Posterior vena cava (tissue), 2 donors: ENCODE data around the gene CKAP5. TPM values are rescaled to one million over a fixed set of nuclear protein-coding genes. Genes with fewer than 3 reads are reported as not detected.

Experiments
- DNase-seq: peaks from one replicate; pipeline ENCODE4 v3.0.0-alpha.2; 2020; ENCODE audit warnings: low spot score
- intact Hi-C, 2 donors: fragments of 100-400 bp; cut with DNase I; formaldehyde crosslinking; loops; one replicate each; pipeline versions ENCODE4 v1.14.1 to v1.14.2; 2022 to 2023
- total RNA-seq, 2 donors: library from RNA; stranded (reverse); fragmentation: NEBNext Ultra II Directional; extraction: Animal tissue kit (Norgen Biotek cat#: 25700); gene quantifications; one replicate each; pipeline ENCODE4 v1.2.1, GENCODE V29; 2021
- donor health status: DM: yes; HTN: yes; CAD: no.
- donor health status: DM: yes; HTN: yes; CAD: no.

The CKAP5 gene
- total RNA-seq, 2 donors from 2014 or later, result 56.8 to 66.4 TPM

DNA sequence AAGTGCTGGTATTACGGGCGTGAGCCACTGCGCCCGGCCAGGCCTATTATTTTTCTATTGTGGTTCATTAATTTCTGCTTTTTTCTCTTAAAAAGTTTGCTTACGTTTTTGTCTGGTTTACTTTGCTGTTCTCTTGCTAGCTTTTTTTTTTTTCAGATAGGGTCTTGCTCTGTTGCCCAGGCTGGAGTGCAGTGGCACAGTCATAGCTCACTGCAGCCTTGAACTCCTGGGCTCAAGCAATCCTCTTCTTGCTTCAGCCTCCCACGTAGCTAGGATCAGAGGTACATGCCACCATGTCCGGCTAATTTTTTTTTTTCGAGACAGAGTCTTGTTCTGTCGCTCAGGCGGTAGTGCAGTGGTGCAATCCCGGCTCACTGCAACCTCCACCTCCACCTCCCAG is 108.4 kb downstream of the CKAP5 start:
- peak; percentile 13 for DNase-seq
- intact Hi-C loops, result no loop called here

DNA sequence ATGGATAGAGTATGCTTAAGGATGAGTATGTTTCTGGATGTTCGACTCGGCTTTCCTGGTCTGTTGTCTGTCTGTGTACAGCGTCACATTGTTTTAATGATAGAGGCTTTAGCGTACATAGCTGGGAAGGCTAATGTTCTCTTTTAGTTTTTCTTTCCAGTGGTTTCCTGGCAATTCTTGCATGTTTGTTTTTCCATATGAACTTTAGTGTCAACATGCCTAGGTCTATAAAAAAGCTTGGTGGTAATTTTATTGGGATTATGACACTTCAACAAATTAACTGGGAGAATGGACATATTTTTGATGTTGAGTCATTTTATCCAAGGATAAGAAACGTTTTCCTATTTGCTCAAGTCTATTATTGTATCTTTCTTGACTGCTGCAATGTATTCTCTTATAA is 109.5 kb downstream of the CKAP5 start:
- no peak for DNase-seq
- intact Hi-C loops, result no loop called here

GRCh38 chr11:46736146-46736545 is 109.9 kb downstream of the CKAP5 start:
- peak; percentile 62 for DNase-seq
- intact Hi-C loops, result no loop called here

- intact Hi-C loops, result no loop called here
- peak; percentile 44 for DNase-seq
Observed at GRCh38 chr11:46733234-46733633, 112.8 kb downstream of the CKAP5 start.

- intact Hi-C loops, result no loop called here
- DNase-seq, result no peak
Observed at GRCh38 chr11:46731545-46731944, 114.5 kb downstream of the CKAP5 start.

DNA sequence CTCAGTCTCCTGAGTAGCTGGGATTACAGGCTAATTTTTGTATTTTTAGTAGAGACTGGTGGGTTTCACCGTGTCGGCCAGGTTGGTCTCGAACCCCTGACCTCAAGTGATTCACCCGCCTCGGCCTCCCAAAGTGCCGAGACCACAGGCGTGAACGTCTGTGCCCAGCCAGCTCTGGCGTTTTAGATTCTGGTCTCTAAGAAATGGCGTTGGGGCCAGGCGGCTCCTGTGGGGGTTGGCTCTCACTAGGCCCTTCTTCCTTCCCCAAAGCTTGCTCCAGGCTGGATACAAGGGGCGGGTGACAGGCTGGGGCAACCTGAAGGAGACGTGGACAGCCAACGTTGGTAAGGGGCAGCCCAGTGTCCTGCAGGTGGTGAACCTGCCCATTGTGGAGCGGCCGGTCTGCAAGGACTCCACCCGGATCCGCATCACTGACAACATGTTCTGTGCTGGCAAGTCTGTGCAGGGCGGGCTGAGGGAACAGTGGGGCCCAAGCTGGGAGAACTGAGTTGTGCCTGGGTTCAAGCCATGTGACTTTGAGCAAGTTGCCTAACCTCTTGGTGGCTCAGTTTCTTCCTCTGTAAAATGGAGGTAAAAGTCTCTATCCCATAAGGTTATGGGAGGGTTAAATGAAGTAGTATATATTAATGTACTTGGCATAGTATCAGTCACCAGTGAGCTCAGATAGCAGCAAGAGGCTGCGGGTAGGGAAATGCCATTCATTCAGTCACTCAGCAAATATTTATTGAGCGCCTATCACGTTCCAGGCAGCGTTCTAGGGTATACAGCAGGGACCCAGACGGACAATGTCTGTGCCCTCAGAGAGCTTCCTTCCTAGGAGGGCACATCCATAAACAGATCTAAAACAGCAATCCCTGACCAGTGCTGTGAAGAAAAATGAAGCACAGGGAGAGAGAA is 116.7 kb downstream of the CKAP5 start:
- no peak for DNase-seq
- intact Hi-C loops, result no loop called here

GRCh38 chr11:46728659-46729040 is 117.4 kb downstream of the CKAP5 start:
- no peak for DNase-seq

DNA sequence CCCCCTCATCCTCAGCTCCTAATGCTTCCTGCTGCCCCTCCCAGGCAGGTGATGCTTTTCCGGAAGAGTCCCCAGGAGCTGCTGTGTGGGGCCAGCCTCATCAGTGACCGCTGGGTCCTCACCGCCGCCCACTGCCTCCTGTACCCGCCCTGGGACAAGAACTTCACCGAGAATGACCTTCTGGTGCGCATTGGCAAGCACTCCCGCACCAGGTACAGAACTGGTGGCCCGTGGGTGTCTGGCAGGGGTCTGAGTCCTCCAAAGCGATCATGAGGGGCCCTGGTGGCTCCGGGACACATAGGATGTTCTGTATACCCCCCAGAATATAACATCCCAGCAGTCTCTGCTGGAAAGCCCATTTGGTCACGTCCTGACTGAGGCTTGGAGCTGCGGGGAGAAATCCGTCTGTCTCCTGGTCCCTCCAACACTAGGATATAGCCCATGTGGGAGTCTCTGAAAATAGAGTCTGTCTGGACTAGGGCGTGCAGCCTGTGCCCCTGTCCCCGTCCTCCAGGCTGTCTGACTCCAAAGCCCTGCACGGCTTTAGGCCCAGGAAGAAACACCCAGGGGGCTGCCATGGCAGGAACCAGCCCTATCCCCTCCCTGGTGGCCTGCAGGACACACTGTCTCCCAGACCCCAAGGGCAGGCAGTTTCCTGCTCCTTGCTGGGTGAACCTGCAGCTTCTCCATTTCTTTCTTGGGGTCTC is 118.0 kb downstream of the CKAP5 start:
- intact Hi-C loops, result no loop called here
- DNase-seq, result no peak

More at GRCh38 chr11:46728659-46729040, 117.4 kb downstream of the CKAP5 start:
- intact Hi-C loops, result no loop called here

DNA sequence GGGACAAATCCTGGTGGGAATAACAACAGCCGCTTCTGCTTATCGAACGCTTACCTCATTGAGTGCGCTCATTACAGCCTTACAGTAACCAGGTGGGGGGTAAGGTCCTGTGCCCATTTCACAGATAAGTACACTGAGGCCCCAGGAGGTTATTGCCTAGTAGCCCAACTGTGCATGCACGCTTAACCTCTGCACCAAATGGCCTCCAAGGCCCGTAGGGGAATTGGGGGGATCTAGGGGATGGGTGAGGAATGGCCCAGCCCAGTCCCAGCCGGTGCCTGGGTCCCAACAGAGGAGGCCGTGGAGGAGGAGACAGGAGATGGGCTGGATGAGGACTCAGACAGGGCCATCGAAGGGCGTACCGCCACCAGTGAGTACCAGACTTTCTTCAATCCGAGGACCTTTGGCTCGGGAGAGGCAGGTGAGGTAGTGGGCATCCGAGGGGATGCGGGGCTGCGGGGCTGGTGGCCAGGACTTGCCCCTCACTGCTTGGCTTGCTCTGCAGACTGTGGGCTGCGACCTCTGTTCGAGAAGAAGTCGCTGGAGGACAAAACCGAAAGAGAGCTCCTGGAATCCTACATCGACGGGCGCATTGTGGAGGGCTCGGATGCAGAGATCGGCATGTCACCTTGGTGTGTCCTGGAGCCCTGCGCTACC is 119.7 kb downstream of the CKAP5 start:
- no peak for DNase-seq
- intact Hi-C loops, result no loop called here

DNA sequence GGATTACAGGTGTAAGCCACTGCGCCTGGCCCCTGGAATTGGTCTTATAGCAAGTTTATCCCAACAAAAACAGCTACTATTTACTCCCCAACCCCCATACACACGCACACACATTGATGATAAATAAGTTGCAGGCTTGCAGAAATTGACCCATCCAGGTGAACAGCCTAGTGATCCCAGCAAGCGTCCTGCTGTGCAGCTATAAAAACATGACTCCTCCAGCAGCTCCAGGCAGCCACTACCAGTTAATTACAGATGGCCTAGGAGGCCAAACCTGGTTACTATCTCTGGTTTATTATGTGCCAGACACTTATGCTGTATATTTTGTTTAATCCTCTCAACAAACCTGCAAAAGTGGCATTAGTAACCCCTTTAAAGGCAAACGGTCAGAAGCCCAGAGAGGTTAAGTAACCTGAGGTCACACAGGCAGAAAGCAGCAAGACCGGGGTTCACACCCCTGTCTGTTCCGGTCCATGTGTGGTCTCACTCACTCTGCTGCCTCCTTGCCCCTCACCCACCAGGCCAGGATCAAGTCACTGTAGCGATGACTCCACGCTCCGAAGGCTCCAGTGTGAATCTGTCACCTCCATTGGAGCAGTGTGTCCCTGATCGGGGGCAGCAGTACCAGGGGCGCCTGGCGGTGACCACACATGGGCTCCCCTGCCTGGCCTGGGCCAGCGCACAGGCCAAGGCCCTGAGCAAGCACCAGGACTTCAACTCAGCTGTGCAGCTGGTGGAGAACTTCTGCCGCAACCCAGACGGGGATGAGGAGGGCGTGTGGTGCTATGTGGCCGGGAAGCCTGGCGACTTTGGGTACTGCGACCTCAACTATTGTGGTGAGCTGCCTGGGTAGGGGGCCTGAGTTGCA is 120.5 kb downstream of the CKAP5 start:
- intact Hi-C loops, result loop anchor here in 1 of 2 donors (2.0 kb wide), 1 partner anchor 77 kb away; no protein-coding TSS in a partner anchor
- DNase-seq, result no peak

- no peak for DNase-seq
- intact Hi-C loops, result loop anchor here in 1 of 2 donors (2.0 kb wide), 1 partner anchor 75 kb away; no protein-coding TSS in a partner anchor
Observed at GRCh38 chr11:46724088-46724487, 122.0 kb downstream of the CKAP5 start.

GRCh38 chr11:46723359-46723680 is 122.8 kb downstream of the CKAP5 start:
- DNase-seq, result no peak
- intact Hi-C loops, result no loop called here

GRCh38 chr11:46722566-46723358 is 123.3 kb downstream of the CKAP5 start:
- no peak for DNase-seq
- intact Hi-C loops, result no loop called here

GRCh38 chr11:46721286-46721685 is 124.8 kb downstream of the CKAP5 start:
- intact Hi-C loops, result no loop called here
- no peak for DNase-seq

DNA sequence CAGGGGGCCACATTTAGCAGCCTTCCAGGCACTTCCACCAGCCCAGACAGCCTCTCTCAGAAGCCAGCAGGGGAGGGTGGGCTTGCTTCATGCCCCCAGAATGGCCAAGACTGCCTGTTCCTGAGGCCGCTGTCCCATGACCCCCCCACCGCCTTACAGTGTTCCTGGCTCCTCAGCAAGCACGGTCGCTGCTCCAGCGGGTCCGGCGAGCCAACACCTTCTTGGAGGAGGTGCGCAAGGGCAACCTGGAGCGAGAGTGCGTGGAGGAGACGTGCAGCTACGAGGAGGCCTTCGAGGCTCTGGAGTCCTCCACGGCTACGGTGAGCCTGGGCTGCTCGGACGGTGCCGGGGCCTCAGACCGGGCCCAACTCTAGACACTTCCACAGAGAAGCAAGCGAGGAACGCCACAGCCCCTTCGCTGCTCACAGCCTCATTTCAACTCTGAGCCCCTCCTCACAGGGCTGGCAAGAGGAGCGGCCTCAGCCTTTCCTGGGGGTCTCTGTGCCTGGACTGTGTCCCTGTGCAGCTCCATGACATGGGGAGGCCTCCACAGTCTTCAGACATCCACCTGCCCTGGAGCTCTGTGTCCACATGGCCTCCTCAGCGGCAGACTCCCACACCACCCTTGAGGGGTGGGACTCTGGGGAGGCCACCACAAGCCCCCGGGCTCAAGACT is 126.4 kb downstream of the CKAP5 start:
- intact Hi-C loops, result no loop called here
- DNase-seq, result no peak

GRCh38 chr11:46719048-46719542 is 127.0 kb downstream of the CKAP5 start, which contains the start of gene F2:
F2 (plus strand) TSS chr11:46719213; CDS start chr11:46719236, 23 bp downstream.
- intact Hi-C loops, result no loop called here
- no peak for DNase-seq

- intact Hi-C loops, result no loop called here
- DNase-seq, result no peak
Observed at GRCh38 chr11:46718155-46719019, 127.7 kb downstream of the CKAP5 start.
